Daoy (cell line): ENCODE results near the gene RTCB. TPM values are rescaled to one million over a fixed set of nuclear protein-coding genes. Genes with fewer than 3 reads are reported as not detected.
"Not testable (repeated sequence)": the region's sequence is repeated elsewhere in the genome, so short reads cannot be mapped to it uniquely, and the experiment has no call there.

Experiments
- DNase-seq: peaks from one replicate; pipeline ENCODE4 v3.0.0-alpha.2; 2015; ENCODE audit warnings: low read depth
- total RNA-seq: library from RNA; depleted of rRNA; stranded (reverse); fragments of >200 nt; shearing (Covaris generic); gene quantifications from 2 replicates; pipeline ENCODE4 v1.2.3, GENCODE V29; 2014

The RTCB gene
- total RNA-seq, 1 experiment from 2014 or later: 228 TPM

GRCh38 chr22:32389685-32390084 is 22.4 kb downstream of the RTCB start:
- no peak for DNase-seq

- no peak for DNase-seq
Measured at GRCh38 chr22:32385681-32386080, 26.4 kb downstream of the RTCB start.

DNA sequence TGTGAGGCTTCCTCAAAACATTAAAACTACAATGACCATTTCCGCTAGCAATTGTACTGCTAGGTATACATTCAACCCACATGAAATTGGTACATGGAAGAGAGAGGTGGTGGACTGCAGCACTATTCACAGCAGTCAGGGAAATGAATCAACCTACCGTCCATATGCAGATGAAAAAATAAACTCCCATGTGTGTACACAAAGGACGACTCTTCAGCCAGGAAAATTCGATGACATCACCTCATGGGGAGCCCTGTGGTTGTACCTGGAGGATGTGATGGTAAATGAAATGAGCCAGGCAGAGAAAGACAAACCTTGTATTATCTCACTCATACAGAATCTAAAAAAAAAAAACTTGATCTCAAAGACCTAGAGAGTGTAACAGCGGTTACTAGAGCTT is 31.1 kb downstream of the RTCB start:
- DNase-seq: peak; percentile 45

- DNase-seq: peak; percentile 62
Measured at GRCh38 chr22:32378707-32379272, 33.3 kb downstream of the RTCB start.

- DNase-seq: no peak
Measured at GRCh38 chr22:32376681-32377080, 35.4 kb downstream of the RTCB start.

DNA sequence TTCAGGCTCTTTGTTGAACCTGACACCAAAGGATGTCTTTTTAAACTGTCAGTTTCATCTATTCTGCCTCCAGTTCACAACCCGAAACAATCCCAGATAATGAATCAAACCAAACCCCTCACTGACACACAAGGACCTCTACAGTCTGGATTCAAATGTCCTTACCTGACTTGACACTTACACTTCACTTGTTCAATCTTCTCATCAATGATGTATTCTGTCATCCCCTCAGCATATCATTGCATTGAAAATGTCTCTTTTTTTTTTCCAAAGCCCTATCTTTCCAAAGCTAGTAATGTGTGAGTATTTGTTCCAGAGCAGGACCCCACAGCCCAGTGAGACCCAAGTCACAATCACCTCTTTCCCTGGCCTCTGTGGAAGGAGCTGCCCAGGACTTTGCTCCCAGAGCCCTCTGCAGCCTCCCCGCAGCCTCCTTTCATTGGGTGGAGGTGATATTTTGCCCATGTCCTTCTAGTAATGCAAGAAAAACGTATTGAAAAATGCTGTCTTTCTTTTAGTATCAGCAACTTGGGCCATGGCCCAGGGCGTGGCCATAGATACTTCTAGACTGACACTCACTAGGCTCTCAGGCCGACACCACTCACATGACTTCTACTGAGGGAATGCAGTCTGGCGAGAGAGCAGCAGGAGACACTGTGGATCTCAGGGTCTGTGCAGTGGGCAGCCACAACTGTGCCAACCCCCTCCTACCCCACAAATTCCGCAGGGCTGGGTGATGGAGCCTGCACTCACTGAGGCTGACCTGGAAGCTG is 36.2 kb downstream of the RTCB start:
- no peak for DNase-seq

DNA sequence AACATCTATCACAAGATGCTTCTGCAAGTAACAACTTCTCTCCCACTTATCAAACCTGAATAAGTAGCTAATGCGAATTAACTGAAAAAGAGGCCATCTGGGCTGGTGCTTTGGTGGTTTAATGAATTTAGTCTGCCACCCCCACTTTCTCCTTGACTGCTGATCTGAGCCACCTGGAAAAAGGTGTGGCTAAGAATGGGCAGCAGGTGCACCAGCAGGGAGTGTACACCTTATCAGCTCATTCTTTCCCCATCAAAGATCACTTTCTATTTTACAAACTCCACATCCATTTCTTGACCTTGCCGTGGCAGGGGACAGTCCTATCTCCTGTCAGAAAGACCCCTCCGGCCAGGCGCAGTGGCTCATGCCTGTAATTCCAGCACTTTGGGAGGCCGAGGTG is 47.8 kb downstream of the RTCB start:
- no peak for DNase-seq

DNA sequence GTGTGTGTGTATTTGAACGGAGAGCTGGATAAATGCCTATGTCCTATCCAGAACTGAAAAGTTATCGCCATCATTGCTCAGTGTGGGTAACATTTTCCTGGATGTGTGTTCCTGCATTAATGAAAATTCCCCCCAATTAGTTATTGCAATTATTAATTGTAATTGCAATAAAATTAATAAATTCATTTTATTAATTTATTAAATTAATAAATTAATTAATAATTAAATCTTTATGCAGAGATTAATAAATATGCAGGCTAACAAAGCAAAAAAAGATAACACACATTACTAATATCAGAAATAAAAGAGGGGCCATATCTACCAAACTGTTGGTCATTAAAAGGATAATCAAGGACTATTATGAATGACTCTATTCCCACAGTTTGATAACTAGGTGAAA is 50.8 kb downstream of the RTCB start:
- no peak for DNase-seq

GRCh38 chr22:32360096-32360495 is 52.0 kb downstream of the RTCB start:
- DNase-seq: not testable (repeated sequence)

DNA sequence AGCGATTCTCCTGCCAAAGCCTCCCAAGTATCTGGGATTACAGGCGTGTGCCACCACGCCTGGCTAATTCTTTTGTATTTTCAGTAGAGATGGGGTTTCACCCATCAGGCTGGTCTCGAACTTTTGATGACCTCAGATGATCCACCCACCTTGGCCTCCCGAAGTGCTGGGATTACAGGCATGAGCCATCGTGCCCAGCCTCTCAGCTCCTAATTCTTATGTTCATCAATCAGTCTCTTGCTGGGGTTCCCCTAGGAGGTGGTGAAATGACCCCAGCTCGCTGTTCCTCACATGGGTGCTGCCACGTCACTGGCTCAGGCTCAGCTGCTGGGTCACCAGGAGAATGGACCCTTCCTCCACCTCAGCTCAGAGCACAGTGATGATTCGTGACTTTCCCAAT is 54.5 kb downstream of the RTCB start, which contains the start of gene RFPL3:
TSS of gene RFPL3 (plus strand) at position 301 of the 400 bp plus-strand sequence. CDS start 205 bp downstream, outside the sequence.
- DNase-seq: not testable (repeated sequence)

GRCh38 chr22:32355760-32356159 is 56.3 kb downstream of the RTCB start:
- DNase-seq: no peak

- no peak for DNase-seq
Measured at GRCh38 chr22:32354360-32355351, 57.4 kb downstream of the RTCB start.

GRCh38 chr22:32353840-32354239 is 58.2 kb downstream of the RTCB start:
- DNase-seq: no peak

DNA sequence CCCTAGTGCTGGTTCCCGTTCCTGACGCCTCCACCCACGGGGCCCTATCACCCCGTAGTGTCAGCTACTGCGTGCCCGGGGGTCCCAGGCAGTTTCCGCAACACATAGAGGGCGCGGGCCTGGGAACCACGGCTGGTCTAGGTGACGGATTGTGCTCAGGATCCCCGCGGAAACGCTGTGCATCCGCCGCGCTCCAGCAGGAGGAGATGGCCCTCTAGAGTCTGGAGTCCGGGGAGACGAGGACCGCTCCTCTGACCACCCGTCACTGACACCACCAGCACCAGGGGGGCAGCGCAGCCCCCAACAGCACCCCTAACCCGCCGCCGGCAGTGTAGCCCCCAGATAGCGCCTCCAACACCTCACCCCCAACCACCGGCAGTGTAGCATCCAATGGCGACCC is 58.8 kb downstream of the RTCB start:
- DNase-seq: no peak

DNA sequence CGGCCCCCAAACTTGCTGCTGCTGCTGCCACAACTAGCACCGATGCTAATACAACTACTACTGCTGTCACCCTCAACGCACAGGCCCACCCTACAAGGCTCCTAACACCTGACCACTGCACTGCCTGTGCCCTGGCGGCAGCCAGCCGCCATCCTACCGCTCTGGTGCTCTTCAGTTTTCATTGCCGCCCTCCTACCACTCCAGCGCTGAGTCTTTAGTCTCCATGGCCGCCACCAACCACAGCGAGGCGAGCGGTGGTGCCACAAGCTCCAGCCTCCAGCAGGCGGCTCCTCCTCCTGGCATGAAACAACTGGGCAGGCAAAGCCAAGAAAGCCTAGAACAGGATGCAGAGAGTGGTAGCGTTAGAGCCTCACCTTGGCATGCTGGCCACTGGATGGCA is 59.4 kb downstream of the RTCB start:
- peak; percentile 52 for DNase-seq

DNA sequence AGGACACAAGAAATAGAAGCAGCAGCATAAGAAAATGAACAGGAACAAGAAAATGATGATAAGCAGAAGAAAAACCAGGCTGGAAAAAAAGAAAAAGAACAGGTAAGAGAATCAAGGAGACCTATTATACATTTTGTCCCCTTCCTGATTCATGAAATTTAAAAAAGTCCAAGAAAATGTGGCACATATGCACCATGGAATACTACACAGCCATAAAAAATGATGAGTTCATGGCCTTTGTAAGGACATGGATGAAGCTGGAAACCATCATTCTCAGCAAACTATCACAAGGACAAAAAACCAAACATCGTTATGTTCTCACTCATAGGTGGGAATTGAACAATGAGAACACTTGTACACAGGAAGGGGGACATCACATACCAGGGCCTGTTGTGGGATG is 60.2 kb downstream of the RTCB start:
- not testable (repeated sequence) for DNase-seq

- no peak for DNase-seq
Measured at GRCh38 chr22:32348031-32348611, 63.9 kb downstream of the RTCB start.

- DNase-seq: no peak
Measured at GRCh38 chr22:32343941-32344340, 68.1 kb downstream of the RTCB start.

GRCh38 chr22:32342977-32343376 is 69.1 kb downstream of the RTCB start:
- DNase-seq: no peak

DNA sequence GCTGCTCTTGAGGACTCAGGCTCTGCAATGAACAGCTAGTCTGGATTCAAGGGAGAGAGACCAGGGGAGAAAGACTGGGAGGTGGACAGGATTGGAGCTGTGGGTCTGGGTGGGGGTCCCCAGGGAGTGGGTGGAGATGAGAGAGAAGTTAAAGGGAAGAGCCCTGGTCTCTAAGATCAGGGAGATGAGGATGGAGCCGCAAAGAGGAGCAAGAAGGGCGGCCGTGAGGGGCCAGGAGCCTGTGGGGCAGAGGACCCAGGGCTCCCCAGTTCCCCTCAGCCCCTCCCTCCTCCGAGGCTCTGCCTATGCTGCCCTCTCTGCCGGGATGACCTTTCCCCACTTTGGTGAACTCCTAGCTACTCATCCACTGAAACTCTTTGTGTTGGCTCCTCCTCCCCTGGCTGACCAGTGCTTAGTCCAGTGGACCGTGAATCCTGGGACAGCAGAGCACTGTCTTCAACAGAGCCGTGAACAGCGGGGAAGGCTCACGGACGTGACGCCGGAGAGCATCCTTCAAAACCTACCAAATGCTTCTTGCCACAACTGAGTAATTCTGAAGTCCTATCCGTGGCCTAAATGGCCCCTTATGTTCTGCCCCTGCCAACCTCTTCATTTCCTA is 70.8 kb downstream of the RTCB start:
- peak; percentile 23 for DNase-seq

DNA sequence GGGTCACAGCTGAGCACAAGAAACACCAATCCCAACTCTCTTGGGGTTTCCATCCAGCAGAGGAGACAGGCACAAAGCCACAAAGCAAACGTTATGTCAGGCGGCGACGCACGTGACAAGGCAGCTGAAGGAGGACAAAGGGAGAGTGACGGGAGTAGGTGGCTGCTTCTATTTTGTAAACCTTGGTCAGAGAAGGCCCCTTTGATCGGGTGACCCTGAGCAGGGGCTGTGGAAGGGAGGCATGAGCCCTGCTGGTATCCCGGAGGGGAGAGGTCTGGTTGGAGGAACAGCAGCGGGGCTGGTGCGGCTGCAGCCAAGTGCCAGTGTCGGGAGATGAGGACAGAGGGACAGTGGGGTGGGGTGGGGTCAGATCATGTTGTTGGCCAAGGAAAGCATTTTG is 71.6 kb downstream of the RTCB start:
- no peak for DNase-seq
